Thoracic aorta (tissue), 2 donors: ENCODE measurements around the gene GPR3. TPM values are rescaled to one million over a fixed set of nuclear protein-coding genes. Genes with fewer than 3 reads are reported as not detected.
A peak's percentile ranks its signal among the peaks of the same experiment; 100 is the strongest.

Experiments
- ATAC-seq: fragments of 150-250 bp; one replicate; pipeline ENCODE4 v1.8.0; 2017; ENCODE audit warnings: low read depth; ENCODE audit not compliant: insufficient number of reproducible peaks, low FRiP score
- DNase-seq: peaks from one replicate; pipeline ENCODE4 v3.0.0-alpha.2; 2020; ENCODE audit warnings: low spot score
- H3K27ac ChIP-seq, 2 donors: fragments of 200-600 bp; sonication (generic); 1 replicate in 1 of 2; 2 replicates in 1 of 2; pipeline ENCODE4 v1.5.1; 2016; ENCODE audit warnings: mild to moderate bottlenecking in 2 of 2, moderate library complexity in 2 of 2
- H3K27me3 ChIP-seq: fragments of 200-600 bp; sonication (generic); replicated peaks from 2 replicates; pipeline ENCODE4 v1.6.0; 2016; ENCODE audit warnings: mild to moderate bottlenecking; ENCODE audit not compliant: insufficient read depth
- H3K36me3 ChIP-seq: fragments of 200-600 bp; sonication (generic); one replicate; pipeline ENCODE4 v1.5.1; 2016
- H3K4me1 ChIP-seq, 2 donors: fragments of 200-600 bp; sonication (generic); 1 replicate in 1 of 2; 2 replicates in 1 of 2; pipeline versions ENCODE4 v1.5.1 to v1.6.0; 2016; ENCODE audit warnings: low read depth in 2 of 2, mild to moderate bottlenecking in 1 of 2; ENCODE audit not compliant: control insufficient read depth in 1 of 2
- H3K4me3 ChIP-seq: fragments of 200-600 bp; sonication (generic); 2 replicates; pipeline ENCODE4 v1.5.1; 2016; ENCODE audit warnings: mild to moderate bottlenecking
- H3K9me3 ChIP-seq: fragments of 200-600 bp; sonication (generic); 2 replicates; pipeline ENCODE4 v1.5.1; 2016
- CTCF ChIP-seq: fragments of 200-600 bp; sonication (generic); IDR thresholded peaks from one replicate; pipeline ENCODE4 v1.5.1; 2019; ENCODE audit warnings: antibody characterized with exemption
- total RNA-seq, 2 donors: library from RNA; depleted of rRNA; stranded (reverse); fragments of >200 nt; gene quantifications; one replicate each; pipeline versions ENCODE4 v1.1.0 to v1.2.3, GENCODE V29; 2016

The GPR3 gene
- total RNA-seq, 2 donors from 2014 or later: not detected

DNA sequence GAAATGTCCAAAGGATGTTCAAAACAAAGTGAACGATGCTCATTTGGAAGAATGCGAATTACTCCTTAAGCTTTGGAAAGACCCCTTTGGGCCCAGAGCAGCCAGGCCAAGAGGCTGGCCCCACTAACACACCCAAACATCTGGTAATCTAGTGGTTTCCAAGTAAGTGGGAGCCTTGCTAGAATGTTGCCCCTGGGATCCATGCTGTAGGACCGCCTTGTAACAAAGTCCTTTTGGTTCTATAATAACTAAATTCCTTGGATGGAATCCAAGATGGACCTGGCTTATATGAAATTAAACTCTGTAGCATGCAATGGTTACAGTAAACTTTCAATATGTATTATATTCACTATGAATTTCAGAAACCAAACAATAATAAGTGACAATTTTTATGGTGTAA is 25.3 kb downstream of the GPR3 start:
- peak overlapping the region; percentile 49 to 83 for H3K27ac ChIP-seq
- peaks cover 26 to 47% of the 10 kb centered on the region in 2 donors for H3K4me1 ChIP-seq

GRCh38 chr1:27418326-27419185 is 26.1 kb downstream of the GPR3 start:
- peak; percentile 79 for ATAC-seq
- Histone ChIP-seq H3K27me3 (no peaks in the 10 kb centered on the region), H3K4me3 (no peak overlapping the region), H3K9me3 (no peaks in the 10 kb centered on the region), H3K36me3 (peaks cover 37% of the 10 kb centered on the region), H3K27ac (peak overlapping the region; percentile 49 to 83), H3K4me1 (peaks cover 26 to 49% of the 10 kb centered on the region in 2 donors)
- DNase-seq: no peak
- TF ChIP-seq CTCF: no peak

More for the DNA sequence above, 25.3 kb downstream of the GPR3 start:
- DNase-seq (no peak), ATAC-seq (no peak)
- no peaks in the 10 kb centered on the region for H3K27me3 ChIP-seq
- no peaks in the 10 kb centered on the region for H3K9me3 ChIP-seq
- H3K36me3 ChIP-seq: peaks cover 46% of the 10 kb centered on the region
- no peak overlapping the region for H3K4me3 ChIP-seq
- no peak for TF ChIP-seq CTCF

DNA sequence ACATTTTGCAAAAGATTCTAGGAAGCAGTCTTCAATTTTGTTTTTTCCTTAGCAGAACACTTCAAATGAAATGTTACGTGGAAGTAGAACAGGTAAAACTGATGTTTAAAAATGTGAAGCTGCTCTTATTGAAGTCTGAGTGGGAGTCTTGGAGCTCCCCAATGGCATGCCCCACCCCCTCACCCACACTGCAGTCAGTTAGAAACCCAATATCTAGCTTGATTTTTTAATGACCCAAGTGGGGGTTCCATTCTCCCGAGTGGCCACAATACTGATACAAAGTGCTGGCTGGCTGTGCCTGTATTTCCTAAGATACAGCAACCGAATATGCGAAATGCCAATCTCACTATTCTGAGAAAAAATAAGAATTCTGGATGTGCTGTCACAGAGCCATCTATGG is 31.3 kb downstream of the GPR3 start:
- no peak for TF ChIP-seq CTCF
- Histone ChIP-seq H3K27me3 (no peaks in the 10 kb centered on the region), H3K36me3 (no peaks in the 10 kb centered on the region), H3K9me3 (no peaks in the 10 kb centered on the region), H3K4me1 (peaks cover 35 to 71% of the 10 kb centered on the region in 2 donors), H3K4me3 (no peak overlapping the region), H3K27ac (peak overlapping the region in 1 of 2 donors; percentile 3)
- ATAC-seq (no peak), DNase-seq (no peak)

DNA sequence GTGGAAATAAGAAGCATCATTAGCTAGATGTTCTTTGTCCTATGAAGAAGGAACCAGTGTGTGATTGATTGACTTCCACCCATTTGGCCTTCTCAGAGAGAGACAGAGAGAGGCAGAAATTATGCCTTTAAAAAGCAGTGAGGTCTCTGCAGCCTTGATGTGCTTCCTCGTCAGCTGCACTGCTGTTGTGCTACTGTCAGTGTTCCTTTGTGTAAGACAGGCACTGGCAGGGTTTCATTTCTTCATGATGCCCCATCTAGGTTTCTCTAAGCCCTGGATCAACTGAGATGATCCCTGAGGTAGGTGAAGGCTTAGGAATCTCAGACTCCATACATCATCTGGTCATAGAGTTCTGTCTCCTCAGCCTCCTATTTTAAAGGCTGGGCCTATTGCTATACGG is 34.9 kb downstream of the GPR3 start:
- peak overlapping the region; percentile 59 for H3K4me3 ChIP-seq
- peaks cover 51 to 79% of the 10 kb centered on the region in 2 donors for H3K4me1 ChIP-seq
- H3K36me3 ChIP-seq: no peaks in the 10 kb centered on the region
- H3K9me3 ChIP-seq: no peaks in the 10 kb centered on the region
- H3K27me3 ChIP-seq: no peaks in the 10 kb centered on the region
- no peak for TF ChIP-seq CTCF
- H3K27ac ChIP-seq: peak overlapping the region; percentile 78 to 88
- no peak for ATAC-seq
- no peak for DNase-seq

DNA sequence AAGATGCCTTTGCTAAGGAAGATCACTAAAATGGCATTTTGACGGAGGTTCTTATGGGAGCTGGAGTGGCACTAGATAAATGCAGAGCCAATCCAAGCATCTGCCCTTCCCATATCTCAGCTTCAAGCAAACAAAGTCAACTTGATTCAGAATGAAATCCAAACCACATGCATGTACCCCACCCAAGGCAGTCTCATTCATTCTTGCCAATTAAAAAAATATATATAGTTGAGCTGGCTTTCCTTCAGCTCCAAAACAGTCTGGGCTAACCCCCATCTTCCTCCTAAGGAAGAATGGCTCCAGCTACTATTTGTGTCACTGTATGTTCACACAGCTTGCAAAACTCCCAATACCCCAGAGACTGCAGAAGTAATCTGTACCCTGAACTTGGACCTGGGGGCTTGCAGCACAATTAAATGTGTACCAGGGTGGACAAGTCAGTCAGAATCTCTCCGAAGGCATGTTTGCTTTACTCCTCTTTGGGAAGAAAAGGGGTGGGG is 35.4 kb downstream of the GPR3 start:
- Histone ChIP-seq H3K4me1 (peaks cover 51 to 77% of the 10 kb centered on the region in 2 donors), H3K9me3 (no peaks in the 10 kb centered on the region), H3K36me3 (no peaks in the 10 kb centered on the region), H3K27ac (peak overlapping the region; percentile 78 to 88), H3K4me3 (peak overlapping the region; percentile 59), H3K27me3 (no peaks in the 10 kb centered on the region)
- TF ChIP-seq CTCF: no peak
- DNase-seq: no peak
- ATAC-seq: no peak
